Naive thymus-derived CD4-positive, alpha-beta T cell (primary cell): ENCODE data around the gene TENM4. TPM values are rescaled to one million over a fixed set of nuclear protein-coding genes. Genes with fewer than 3 reads are reported as not detected.

Source experiments
- ATAC-seq: fragments of 150-1000 bp; cut with Tn5 transposase; 2 replicates; pipeline ENCODE4 v1.10.0; 2021; ENCODE audit warnings: mild to moderate bottlenecking, moderate library complexity
- CTCF ChIA-PET: fragments of 350-600 bp; sonication (Branson Sonifier 250); formaldehyde crosslinking; loops from one replicate; lab custom pipeline; 2021; ENCODE audit warnings: antibody characterized with exemption; lab: Charles Lee
- POLR2A ChIA-PET: fragments of 350-600 bp; sonication (Branson Sonifier 250); formaldehyde crosslinking; loops from one replicate; lab custom pipeline; 2021; ENCODE audit warnings: antibody characterized with exemption, inconsistent platforms; lab: Charles Lee
- DNase-seq, 9 donors: peaks; one replicate each; pipeline versions ENCODE4 v3.0.0 to v3.0.0-alpha.2; 2020 to 2022; ENCODE audit warnings: mixed read lengths in 1 of 9
- H3K27ac ChIP-seq: one replicate; pipeline ENCODE4 v1.7.0; 2013; ENCODE audit warnings: mild to moderate bottlenecking, low read depth, low read length, moderate library complexity
- H3K27me3 ChIP-seq, 2 donors: one replicate each; pipeline ENCODE4 v1.7.0; 2013; ENCODE audit warnings: low read length in 2 of 2, mild to moderate bottlenecking in 2 of 2, moderate library complexity in 2 of 2; ENCODE audit not compliant: control insufficient read depth in 2 of 2, insufficient read depth in 2 of 2
- H3K36me3 ChIP-seq, 3 experiments: 1 replicate in 2 of 3; 2 replicates in 1 of 3; pipeline ENCODE4 v1.7.0; 2013; ENCODE audit warnings: low read length in 3 of 3, mild to moderate bottlenecking in 3 of 3, moderate library complexity in 1 of 3; ENCODE audit not compliant: insufficient read depth in 3 of 3, control insufficient read depth in 2 of 3
- H3K4me1 ChIP-seq, 2 donors: one replicate each; pipeline ENCODE4 v1.7.0; 2013; ENCODE audit warnings: low read length in 2 of 2, mild to moderate bottlenecking in 2 of 2, moderate library complexity in 1 of 2; ENCODE audit not compliant: control insufficient read depth in 2 of 2, insufficient read depth in 2 of 2
- H3K4me3 ChIP-seq: 2 replicates; pipeline ENCODE4 v1.7.0; 2013; ENCODE audit warnings: mild to moderate bottlenecking, low read length
- H3K9me3 ChIP-seq, 3 experiments: 1 replicate in 2 of 3; 2 replicates in 1 of 3; pipeline ENCODE4 v1.7.0; 2013; ENCODE audit warnings: low read length in 3 of 3; ENCODE audit not compliant: control insufficient read depth in 2 of 3
- H3K27ac Mint-ChIP-seq, 9 donors: one replicate each; pipeline ENCODE4 v1.8.0; 2020 to 2022; ENCODE audit warnings: mixed read lengths in 9 of 9, mild to moderate bottlenecking in 8 of 9, moderate library complexity in 5 of 9, inconsistent platforms in 2 of 9
- H3K27me3 Mint-ChIP-seq, 5 donors: one replicate each; pipeline ENCODE4 v1.8.0; 2021 to 2022; ENCODE audit warnings: mixed read lengths in 5 of 5, mild to moderate bottlenecking in 1 of 5
- H3K36me3 Mint-ChIP-seq, 5 donors: one replicate each; pipeline ENCODE4 v1.8.0; 2020 to 2022; ENCODE audit warnings: mixed read lengths in 5 of 5, mild to moderate bottlenecking in 3 of 5, inconsistent platforms in 1 of 5
- H3K4me1 Mint-ChIP-seq, 7 donors: one replicate each; pipeline ENCODE4 v1.8.0; 2020 to 2022; ENCODE audit warnings: mixed read lengths in 7 of 7, mild to moderate bottlenecking in 3 of 7, inconsistent platforms in 1 of 7
- H3K4me3 Mint-ChIP-seq, 10 donors: one replicate each; pipeline ENCODE4 v1.8.0; 2020 to 2022; ENCODE audit warnings: mild to moderate bottlenecking in 10 of 10, mixed read lengths in 10 of 10, moderate library complexity in 6 of 10, inconsistent platforms in 2 of 10
- H3K9me3 Mint-ChIP-seq, 11 donors: one replicate each; pipeline ENCODE4 v1.8.0; 2020 to 2022; ENCODE audit warnings: mixed read lengths in 11 of 11, mild to moderate bottlenecking in 4 of 11, inconsistent platforms in 1 of 11, moderate library complexity in 1 of 11
- intact Hi-C, 2 donors: fragments of 100-400 bp; cut with micrococcal nuclease; formaldehyde crosslinking; loops; one replicate each; pipeline ENCODE4 v1.15.1; 2023
- polyA plus RNA-seq, 2 donors: library from polyadenylated mRNA; unstranded; fragments of 300-500 nt; fragmentation: Illumina TruSeq; gene quantifications; one replicate each; pipeline ENCODE4 v1.2.3, GENCODE V29; 2021
- total RNA-seq, 6 experiments: library from RNA in 5 of 6; stranded (reverse) in 5 of 6; gene quantifications; 1 replicate in 5 of 6; 2 replicates in 1 of 6; pipeline ENCODE4 v1.2.3 and lab custom pipeline; 2021 to 2026

TENM4 gene
- total and polyA plus RNA-seq, 7 experiments from 2014 or later = 0.32 to 0.47 TPM; not detected in 5

- no peak for ATAC-seq
- H3K4me1 ChIP-seq = no peaks in the 10 kb centered on the region
- Mint-ChIP-seq H3K27me3 (peaks cover 0 to 4% (median 0%) of the 10 kb centered on the region in 5 donors), H3K27ac (no peak overlapping the region), H3K36me3 (no peaks in the 10 kb centered on the region), H3K4me1 (no peaks in the 10 kb centered on the region), H3K9me3 (peaks cover 0 to 1% (median 0%) of the 10 kb centered on the region in 11 donors), H3K4me3 (no peak overlapping the region)
- no peaks in the 10 kb centered on the region for H3K27me3 ChIP-seq
- H3K9me3 ChIP-seq = no peaks in the 10 kb centered on the region
- H3K36me3 ChIP-seq = no peaks in the 10 kb centered on the region
- H3K27ac ChIP-seq = no peak overlapping the region
- no peak overlapping the region for H3K4me3 ChIP-seq
- no peak for DNase-seq
- intact Hi-C loops = no loop called here
- ChIA-PET POLR2A (no interaction called here), CTCF (no interaction called here)
These were observed 361.8 kb downstream of the TENM4 start for GRCh38 chr11:79078999-79079398.

GRCh38 chr11:79078456-79078855, 362.4 kb downstream of the TENM4 start:
- Histone ChIP-seq H3K9me3 (no peaks in the 10 kb centered on the region), H3K36me3 (no peaks in the 10 kb centered on the region), H3K27ac (no peak overlapping the region), H3K4me3 (no peak overlapping the region), H3K4me1 (no peaks in the 10 kb centered on the region), H3K27me3 (no peaks in the 10 kb centered on the region)
- ATAC-seq = no peak
- no peaks in the 10 kb centered on the region for H3K4me1 Mint-ChIP-seq
- H3K4me3 Mint-ChIP-seq = no peak overlapping the region
- peaks cover 0 to 1% (median 0%) of the 10 kb centered on the region in 11 donors for H3K9me3 Mint-ChIP-seq
- intact Hi-C loops = no loop called here
- H3K36me3 Mint-ChIP-seq = no peaks in the 10 kb centered on the region
- H3K27ac Mint-ChIP-seq = no peak overlapping the region
- no peak for DNase-seq
- CTCF ChIA-PET = no interaction called here
- peaks cover 0 to 4% (median 0%) of the 10 kb centered on the region in 5 donors for H3K27me3 Mint-ChIP-seq
- POLR2A ChIA-PET = no interaction called here

GRCh38 chr11:79077702-79078330, 363.0 kb downstream of the TENM4 start:
- Mint-ChIP-seq H3K9me3 (peaks cover 0 to 1% (median 0%) of the 10 kb centered on the region in 11 donors), H3K4me3 (no peak overlapping the region), H3K4me1 (no peaks in the 10 kb centered on the region), H3K27me3 (peaks cover 0 to 4% (median 0%) of the 10 kb centered on the region in 5 donors), H3K36me3 (no peaks in the 10 kb centered on the region), H3K27ac (no peak overlapping the region)
- no peak for DNase-seq
- no peaks in the 10 kb centered on the region for H3K27me3 ChIP-seq
- H3K9me3 ChIP-seq = no peaks in the 10 kb centered on the region
- H3K4me3 ChIP-seq = no peak overlapping the region
- H3K36me3 ChIP-seq = no peaks in the 10 kb centered on the region
- ChIA-PET POLR2A (no interaction called here), CTCF (no interaction called here)
- no peak for ATAC-seq
- intact Hi-C loops = no loop called here
- H3K27ac ChIP-seq = no peak overlapping the region
- H3K4me1 ChIP-seq = no peaks in the 10 kb centered on the region

- Mint-ChIP-seq H3K27ac (no peak overlapping the region), H3K4me1 (no peaks in the 10 kb centered on the region), H3K36me3 (no peaks in the 10 kb centered on the region), H3K4me3 (no peak overlapping the region), H3K9me3 (peaks cover 0 to 1% (median 0%) of the 10 kb centered on the region in 11 donors), H3K27me3 (peaks cover 0 to 4% (median 0%) of the 10 kb centered on the region in 5 donors)
- H3K27me3 ChIP-seq = no peaks in the 10 kb centered on the region
- ATAC-seq (no peak), DNase-seq (no peak)
- no peaks in the 10 kb centered on the region for H3K36me3 ChIP-seq
- ChIA-PET POLR2A (no interaction called here), CTCF (interaction anchor here (1.3 kb wide), 1 partner anchor 431 kb away, joined by 6 read pairs; no protein-coding TSS in a partner anchor)
- H3K9me3 ChIP-seq = no peaks in the 10 kb centered on the region
- H3K27ac ChIP-seq = no peak overlapping the region
- intact Hi-C loops = no loop called here
- H3K4me3 ChIP-seq = no peak overlapping the region
- no peaks in the 10 kb centered on the region for H3K4me1 ChIP-seq
These were observed 364.2 kb downstream of the TENM4 start for GRCh38 chr11:79076526-79077115.

- no peaks in the 10 kb centered on the region for H3K4me1 Mint-ChIP-seq
These were observed 366.3 kb downstream of the TENM4 start for GRCh38 chr11:79074547-79074946.

GRCh38 chr11:79071190-79071589, 369.6 kb downstream of the TENM4 start:
- no peaks in the 10 kb centered on the region for H3K36me3 Mint-ChIP-seq
- H3K4me1 Mint-ChIP-seq = peaks cover 0 to 2% (median 0%) of the 10 kb centered on the region in 7 donors
- Histone ChIP-seq H3K4me3 (no peak overlapping the region), H3K36me3 (no peaks in the 10 kb centered on the region), H3K27me3 (no peaks in the 10 kb centered on the region), H3K4me1 (no peaks in the 10 kb centered on the region), H3K27ac (no peak overlapping the region), H3K9me3 (no peaks in the 10 kb centered on the region)
- intact Hi-C loops = no loop called here
- no peak for DNase-seq
- H3K27ac Mint-ChIP-seq = no peak overlapping the region
- H3K4me3 Mint-ChIP-seq = no peak overlapping the region
- CTCF ChIA-PET = interaction anchor here (1.9 kb wide), 1 partner anchor 426 kb away, joined by 6 read pairs; no protein-coding TSS in a partner anchor
- POLR2A ChIA-PET = no interaction called here
- peaks cover 2 to 14% (median 11%) of the 10 kb centered on the region in 5 donors for H3K27me3 Mint-ChIP-seq
- no peak for ATAC-seq
- peaks cover 0 to under 1% (median 0%) of the 10 kb centered on the region in 11 donors for H3K9me3 Mint-ChIP-seq

More at GRCh38 chr11:79074547-79074946, 366.3 kb downstream of the TENM4 start:
- peaks cover 0 to 8% (median 0%) of the 10 kb centered on the region in 5 donors for H3K27me3 Mint-ChIP-seq
- ChIA-PET CTCF (no interaction called here), POLR2A (no interaction called here)
- Histone ChIP-seq H3K27ac (no peak overlapping the region), H3K36me3 (no peaks in the 10 kb centered on the region), H3K4me1 (no peaks in the 10 kb centered on the region), H3K4me3 (no peak overlapping the region), H3K9me3 (no peaks in the 10 kb centered on the region), H3K27me3 (no peaks in the 10 kb centered on the region)
- no peak for ATAC-seq
- no peak overlapping the region for H3K27ac Mint-ChIP-seq
- H3K9me3 Mint-ChIP-seq = peaks cover 0 to 1% (median 0%) of the 10 kb centered on the region in 11 donors
- intact Hi-C loops = no loop called here
- H3K4me3 Mint-ChIP-seq = no peak overlapping the region
- H3K36me3 Mint-ChIP-seq = no peaks in the 10 kb centered on the region
- no peak for DNase-seq
